ENCODE results near the gene PLXNB1.

Gene PLXNB1

GRCh38 chr3:48416546-48416945 is 13.3 kb downstream of the PLXNB1 start:
- DNase-seq: no peak

DNA sequence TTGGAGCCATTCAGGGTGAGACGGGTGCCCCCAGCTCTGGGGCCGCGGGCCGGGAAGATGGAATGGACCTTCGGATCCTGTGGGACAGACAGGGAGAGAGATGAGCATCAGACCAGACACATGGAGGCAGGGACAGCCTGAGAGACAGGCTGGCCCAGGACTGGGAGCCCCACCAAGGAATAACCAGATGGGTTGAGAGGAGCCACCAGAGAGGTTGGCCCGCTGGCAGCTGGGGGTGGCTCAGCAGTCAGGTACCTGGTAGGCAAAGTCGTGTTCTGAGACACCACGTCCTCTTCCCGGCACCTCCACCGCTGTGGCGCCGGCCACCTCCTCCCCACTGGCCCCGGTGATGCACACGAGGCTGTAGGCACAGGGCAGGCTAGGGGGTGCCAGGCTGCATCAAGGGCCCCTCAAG is 13.8 kb downstream of the PLXNB1 start:
- DNase-seq: no peak

- DNase-seq: no peak
These were observed 14.5 kb downstream of the PLXNB1 start for GRCh38 chr3:48415251-48415953.

DNA sequence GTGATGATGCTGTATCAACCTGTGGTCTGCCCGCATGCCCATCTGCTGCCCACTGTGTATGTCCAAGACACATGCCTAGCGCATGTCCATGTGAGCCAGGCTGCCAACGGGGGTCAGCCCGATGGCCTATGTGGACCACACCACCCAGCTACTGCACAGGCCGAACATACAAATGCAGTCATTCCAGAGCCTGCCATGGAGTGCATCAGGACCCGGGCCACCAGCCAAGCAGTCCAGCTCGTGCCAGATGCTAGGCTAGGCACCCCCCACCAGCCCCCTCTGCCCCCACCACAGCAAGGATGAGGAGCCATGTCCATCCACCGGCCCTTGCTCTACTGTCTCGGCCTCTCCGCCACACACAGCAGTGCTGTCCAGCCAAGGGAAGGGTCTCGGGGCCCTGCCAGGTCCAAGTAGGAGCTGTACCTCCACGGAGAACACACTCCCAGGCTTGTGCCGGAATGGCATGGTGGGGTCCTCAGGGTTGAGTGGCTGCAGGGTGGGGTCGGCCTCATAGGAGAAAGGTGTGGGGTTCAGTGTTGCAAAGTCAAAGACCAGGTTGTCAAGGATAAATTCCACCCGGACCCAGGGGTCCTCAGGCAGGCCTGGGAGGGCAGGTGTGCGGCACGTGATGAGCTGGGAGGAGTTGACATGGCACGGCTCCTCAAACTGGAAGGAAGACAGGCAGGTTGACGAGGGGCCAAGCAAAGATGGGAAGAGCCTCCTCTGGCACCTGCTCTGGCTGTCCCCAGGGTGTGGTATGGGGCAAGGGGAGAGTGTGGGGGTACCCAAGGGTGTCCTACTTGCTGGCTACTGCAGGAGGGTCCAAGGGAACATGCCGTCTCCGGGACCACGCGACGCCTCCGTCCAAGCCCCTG is 15.3 kb downstream of the PLXNB1 start:
- no peak for DNase-seq

DNA sequence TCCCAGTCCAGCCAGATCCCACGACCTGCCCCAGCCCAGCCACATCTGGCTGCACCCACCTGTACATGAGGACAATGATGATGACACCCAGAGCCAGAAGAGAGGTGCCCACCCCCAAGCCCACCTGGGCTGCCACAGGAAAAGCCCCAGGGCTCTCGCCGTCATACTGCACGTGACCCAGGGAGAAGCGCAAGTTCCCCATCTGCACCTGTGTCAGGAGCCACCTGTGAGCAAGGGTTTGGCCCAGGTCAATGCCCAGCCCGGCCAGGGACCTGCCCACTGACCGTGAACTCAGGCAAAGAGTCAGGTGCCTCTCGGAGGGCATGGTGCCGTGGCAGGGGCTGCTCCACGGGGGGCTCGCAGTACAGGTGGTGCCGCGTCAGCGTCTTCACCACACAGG is 16.3 kb downstream of the PLXNB1 start:
- DNase-seq: no peak

DNA sequence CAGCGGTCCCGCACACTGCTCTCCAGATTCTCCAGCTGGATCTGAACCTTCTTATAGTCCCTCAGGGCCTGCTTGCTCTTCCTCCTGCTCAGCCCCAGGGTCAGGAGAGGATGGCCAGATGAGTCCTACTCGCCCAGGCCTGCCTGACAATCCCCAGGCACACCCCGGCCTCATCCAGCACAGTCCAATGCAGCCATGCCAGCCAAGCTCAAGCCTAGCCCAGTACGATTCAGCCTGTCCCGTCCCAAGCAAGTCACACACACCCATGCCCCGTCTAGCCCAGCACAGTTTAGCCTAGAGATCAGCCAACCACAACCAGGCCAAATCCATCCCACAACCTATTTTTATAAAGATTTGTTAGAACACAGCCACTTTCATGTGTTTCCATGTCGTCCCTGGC is 16.8 kb downstream of the PLXNB1 start:
- no peak for DNase-seq

- no peak for DNase-seq
These were observed 17.4 kb downstream of the PLXNB1 start for GRCh38 chr3:48412375-48413001.

GRCh38 chr3:48411606-48412374 is 18.1 kb downstream of the PLXNB1 start:
- no peak for DNase-seq

GRCh38 chr3:48411041-48411588 is 18.8 kb downstream of the PLXNB1 start:
- no peak for DNase-seq

GRCh38 chr3:48410205-48411040 is 19.5 kb downstream of the PLXNB1 start:
- DNase-seq: no peak

DNA sequence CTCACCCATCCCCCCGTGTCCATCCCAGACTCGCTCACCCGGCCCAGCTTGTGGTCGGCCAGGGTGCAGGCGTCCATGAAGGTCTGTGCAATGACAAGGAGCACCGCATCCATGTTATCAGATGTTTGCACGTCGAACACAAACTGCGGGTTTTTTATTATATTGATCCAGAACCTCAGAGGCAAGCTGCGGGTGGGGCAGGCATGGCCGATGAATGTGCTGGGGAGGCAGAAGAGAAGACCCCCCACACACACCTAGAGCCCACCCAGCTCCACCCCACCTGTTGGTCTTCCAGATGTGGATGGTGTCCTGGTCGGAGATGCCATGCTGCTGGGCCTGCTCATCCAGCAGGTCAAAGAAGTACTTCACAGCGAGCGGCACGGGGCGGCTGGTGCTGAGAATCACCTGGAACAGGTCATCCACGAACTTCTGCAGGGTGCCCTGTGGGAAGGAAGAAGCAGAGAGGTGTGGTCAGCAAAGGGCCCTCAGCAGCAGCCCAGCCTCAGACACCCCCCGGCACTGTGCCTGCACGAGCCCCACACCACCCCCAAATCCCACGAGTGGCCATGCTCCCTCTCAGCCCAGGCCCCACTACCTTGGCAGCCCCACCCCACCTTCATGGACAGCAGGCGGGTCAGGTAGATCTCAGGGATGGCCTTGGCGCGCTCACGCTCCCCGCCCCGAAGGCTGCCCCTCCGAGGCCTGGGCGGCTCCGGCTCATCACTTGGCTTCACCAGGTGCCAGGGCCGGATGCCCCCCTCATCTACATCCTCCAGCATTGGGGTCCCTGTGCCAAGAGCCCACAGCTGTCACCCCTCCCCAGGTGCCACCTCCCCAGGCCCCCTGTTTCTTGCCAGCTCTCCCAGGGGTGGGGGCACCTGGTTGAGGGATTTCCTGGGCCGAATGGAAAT is 20.3 kb downstream of the PLXNB1 start:
- DNase-seq: no peak

DNA sequence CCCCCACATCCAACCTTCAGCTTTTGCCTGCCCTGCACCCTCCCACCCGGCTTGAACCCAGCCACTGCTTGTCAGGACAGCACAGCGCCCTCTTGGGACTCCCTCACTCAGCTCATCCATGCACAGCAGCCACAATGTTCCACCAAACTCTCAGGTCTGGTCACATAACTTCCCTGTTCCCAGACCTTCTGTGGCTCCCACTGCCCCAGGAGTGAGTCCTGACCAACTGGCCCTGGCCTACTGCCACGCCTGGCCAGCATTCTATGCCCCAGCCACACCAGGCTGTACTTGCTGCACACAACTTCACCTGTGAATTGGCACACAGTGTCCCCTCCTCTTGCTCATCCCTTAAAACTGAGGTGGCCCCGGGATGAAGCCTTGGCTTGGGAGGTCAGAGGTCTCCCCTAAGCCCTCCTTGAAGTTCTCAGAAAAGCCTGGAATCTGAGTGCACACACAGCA is 21.0 kb downstream of the PLXNB1 start:
- DNase-seq: no peak

DNA sequence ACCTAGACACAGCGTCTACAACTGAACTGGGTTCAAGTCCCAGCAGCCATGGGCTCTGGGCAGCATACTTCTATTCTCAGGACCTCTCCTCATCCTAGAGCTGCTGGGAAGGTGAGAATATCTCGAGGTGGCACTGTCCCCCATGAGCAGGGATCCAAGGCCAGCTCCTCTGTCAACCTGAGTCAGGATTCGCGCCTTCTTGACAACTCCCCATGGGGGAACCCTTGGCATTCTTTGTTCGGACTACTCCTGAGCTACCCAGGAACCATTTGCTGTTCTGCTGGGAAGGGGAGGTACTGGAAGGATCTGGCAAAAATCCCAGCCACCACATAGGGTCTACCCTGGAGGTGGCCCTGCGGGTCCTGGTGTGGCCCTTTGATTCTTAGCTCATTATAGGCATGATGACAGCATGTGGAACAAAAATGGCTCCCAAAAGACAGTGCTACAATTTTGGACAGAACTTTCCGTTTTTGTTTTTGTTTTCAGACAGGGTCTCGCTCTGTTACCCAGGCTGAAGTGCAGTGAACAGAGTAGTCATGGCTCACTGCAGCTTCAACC is 22.3 kb downstream of the PLXNB1 start:
- no peak for DNase-seq

- no peak for DNase-seq
These were observed 23.1 kb downstream of the PLXNB1 start for GRCh38 chr3:48406443-48407431.

DNA sequence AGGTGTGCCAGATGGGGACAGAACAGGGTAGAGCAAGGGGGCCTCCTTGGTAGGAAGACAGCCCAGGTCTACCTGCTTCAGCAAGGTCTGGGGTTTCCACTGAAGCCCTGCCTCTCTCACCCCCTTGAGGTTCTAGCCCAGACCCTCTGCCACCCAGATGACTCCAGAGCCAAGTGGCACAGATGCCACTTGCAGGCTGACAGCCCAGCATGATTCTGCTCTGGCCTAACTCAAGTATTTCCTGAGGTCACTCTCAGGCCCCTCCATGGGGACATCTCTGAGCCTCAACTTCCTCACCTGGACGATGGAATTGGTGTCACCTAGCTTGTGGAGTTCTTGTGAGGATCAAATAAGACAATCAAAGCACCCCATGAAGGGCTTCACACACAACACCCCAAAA is 23.9 kb downstream of the PLXNB1 start:
- DNase-seq: no peak

DNA sequence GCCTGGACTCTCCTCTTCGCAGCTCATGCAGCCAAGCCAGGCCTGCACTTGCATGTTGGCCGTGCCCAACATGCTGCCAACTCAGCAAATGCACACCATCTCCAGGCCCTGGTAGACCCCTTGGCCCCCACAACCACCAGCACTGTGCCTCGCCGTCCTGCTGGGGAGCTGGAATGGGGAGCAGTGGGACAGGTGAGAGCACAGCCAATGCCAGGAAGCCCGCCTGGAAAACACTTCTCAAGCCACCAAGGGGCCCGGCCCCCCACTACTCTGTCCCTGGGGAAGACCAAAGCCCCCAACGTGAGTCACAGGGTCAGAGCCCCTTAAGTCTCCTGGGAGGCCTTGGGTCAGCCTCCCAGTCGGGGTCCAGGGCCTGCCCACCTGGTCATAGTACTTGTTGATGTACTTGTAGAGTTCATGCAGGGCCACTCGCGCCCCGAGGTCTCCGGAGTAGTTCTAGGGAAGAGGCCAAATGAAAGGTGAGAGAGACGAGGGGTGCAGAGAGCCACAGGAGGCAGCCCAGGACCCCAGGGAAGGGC is 24.5 kb downstream of the PLXNB1 start:
- DNase-seq: no peak

GRCh38 chr3:48404440-48405342 is 25.2 kb downstream of the PLXNB1 start:
- no peak for DNase-seq
